HG03159 (cell line): Measurements from ENCODE around the gene LMF2.
A peak's percentile ranks its signal among the peaks of the same experiment; 100 is the strongest.
"Not testable (repeated sequence)": the region's sequence is repeated elsewhere in the genome, so short reads cannot be mapped to it uniquely, and the experiment has no call there.

Source experiments
- ATAC-seq: cut with Tn5 transposase; IDR thresholded peaks from one replicate; pipeline ENCODE4 v1.9.1; 2021; ENCODE audit warnings: mild to moderate bottlenecking, moderate library complexity; ENCODE audit not compliant: unreplicated experiment

LMF2 gene

DNA sequence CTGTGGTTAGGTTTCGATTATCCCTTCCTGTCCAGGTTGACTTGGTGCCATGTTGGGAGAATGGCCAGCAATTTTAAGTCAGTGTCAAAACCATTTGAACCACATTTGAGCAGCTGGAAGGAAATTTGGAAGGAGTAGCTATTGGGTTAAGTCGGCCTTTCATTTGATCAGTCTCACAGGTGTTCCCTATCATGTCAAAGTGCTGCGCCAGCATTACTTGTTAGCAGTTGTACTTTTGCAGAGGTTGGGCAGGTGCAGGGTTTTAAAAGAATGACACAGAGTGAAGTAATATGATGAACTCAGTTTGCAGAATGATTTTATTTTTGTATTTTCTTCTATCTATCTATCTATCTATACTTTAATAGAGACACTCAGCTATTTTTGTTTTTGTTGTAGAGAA, 28.7 kb upstream of the LMF2 start:
- ATAC-seq: no peak

DNA sequence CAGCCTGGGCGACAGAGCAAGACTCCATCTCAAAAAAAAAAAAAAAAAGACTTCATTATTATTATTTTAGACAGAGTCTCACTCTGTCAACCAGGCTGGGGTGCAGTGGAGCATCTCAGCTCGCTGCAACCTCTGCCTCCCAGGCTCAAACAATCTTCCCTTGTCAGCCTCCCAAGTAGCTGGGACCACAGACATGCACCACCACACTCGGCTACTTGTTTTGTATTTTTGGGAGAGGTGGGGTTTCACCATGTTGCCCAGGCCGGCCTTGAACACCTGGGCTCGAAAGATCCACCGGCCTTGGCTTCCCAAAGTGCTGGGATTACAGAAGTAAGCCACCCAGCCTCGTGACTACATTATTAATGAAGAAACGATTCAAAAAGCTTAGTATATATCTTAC, 27.6 kb upstream of the LMF2 start:
- no peak for ATAC-seq

DNA sequence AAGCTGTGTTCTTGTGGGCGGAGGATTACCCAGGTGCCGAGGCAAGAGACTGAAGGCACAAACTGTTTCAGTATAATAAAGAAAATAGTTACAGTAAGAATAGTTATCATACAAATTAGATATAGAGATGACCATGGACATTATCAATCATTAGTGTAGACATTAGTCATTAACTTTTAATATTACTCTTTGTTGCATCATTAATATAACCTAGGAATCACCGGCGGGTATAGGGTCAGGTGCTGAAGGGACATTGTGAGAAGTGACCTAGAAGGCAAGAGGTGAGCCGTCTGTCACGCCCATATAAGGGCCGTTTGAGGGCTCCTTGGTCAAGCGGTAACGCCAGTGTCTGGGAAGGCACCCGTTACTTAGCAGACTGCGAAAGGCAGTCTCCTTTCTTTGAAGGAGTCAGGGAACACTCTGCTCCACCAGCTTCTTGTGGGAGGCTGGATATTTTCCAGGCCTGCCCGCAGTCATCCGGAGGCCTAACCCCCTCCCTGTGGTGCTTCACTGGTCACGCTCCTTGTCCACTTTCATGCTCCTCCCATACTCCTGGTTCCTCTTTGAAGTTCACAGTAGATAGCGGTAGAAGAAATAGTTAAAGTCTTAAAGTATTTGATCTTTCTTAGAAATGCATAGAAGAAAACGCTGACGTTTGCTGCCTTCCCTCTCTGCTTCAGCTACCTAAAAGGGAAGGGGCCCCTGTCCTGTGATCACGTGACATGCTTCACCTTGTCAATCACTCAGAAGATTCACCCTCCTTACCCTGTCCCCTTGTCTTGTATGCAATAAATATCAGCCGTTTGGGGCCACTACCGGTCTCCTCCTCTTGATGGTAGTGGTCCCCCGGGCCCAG, 26.6 kb upstream of the LMF2 start:
- ATAC-seq: not testable (repeated sequence)

DNA sequence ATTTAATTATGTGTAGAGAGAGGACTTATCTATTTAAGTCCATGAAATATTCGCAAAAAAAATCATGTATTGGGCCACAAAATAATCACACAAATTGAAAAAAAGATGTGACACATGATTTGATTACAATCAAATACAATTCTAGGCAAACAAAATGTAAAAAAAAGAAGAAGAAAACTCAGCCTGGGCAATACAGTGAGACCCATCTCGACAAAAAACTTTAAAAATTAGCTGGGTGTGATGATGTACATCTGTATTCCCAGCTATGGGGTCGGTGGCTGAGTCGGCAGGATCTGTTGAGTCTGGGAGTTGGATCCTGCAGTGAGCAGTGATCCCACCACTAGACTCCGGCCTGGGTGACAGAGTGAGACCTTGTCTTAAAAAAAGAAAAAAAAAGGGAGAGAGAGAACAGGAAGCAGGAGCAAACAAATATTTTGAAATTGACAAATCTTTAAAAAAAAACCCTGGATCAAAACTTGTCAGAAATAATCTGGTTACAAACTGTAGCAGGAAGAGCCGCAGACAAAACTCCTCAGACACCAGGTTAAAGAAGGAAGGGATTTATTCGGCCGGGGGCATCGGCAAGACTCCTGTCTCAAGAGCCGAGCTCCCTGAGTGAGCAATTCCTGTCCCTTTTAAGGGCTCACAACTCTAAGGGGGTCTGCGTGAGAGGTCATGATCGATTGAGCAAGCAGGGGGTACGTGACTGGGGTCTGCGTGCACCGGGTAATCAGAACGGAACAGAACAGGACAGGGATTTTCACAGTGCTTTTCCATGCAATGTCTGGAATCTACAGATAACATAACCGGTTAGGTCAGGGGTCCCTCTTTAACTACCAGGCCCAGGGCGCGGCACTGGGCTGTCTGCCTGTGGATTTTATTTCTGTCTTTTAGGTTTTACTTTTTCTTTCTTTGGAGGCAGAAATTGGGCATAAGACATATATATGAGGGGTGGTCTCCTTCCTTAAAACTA, 25.6 kb upstream of the LMF2 start:
- ATAC-seq: no peak

GRCh38 chr22:50531962-50532674, 24.6 kb upstream of the LMF2 start:
- ATAC-seq: no peak

GRCh38 chr22:50531546-50531961, 24.1 kb upstream of the LMF2 start:
- no peak for ATAC-seq

DNA sequence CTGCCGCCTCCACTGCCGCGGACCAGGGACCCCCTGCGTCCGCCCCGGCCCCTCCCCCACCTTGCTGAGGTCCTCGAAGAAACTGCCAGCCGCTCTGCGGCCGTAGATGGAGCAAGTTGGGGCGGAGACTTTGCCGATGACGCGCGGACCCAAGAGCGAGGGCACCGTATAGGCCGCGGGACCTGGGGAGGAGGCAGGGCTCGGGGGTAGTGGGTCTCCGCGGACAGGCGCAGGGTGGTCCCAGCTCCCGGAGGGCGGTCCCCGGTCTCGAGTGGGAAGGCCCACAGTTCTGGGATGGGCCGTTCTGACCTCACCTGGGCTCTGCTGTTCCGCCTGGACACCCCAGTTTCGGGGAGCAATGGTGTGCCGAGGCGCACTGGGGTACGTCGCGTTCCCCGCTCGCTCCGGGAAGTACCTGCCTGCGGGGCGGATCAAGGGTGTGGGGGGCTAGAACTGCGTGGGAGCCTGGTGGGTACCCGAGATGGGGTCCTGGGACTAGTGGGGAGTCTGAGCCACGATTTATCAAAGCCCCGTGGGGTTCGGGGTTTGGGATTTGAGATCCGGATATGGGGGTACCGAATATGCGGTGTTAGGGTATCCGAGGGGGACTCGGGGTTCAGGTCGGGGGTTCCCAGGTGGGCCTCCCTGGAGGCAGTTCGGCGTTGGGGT, 23.5 kb upstream of the LMF2 start:
- no peak for ATAC-seq

GRCh38 chr22:50530580-50530876, 23.0 kb upstream of the LMF2 start:
- ATAC-seq: no peak

DNA sequence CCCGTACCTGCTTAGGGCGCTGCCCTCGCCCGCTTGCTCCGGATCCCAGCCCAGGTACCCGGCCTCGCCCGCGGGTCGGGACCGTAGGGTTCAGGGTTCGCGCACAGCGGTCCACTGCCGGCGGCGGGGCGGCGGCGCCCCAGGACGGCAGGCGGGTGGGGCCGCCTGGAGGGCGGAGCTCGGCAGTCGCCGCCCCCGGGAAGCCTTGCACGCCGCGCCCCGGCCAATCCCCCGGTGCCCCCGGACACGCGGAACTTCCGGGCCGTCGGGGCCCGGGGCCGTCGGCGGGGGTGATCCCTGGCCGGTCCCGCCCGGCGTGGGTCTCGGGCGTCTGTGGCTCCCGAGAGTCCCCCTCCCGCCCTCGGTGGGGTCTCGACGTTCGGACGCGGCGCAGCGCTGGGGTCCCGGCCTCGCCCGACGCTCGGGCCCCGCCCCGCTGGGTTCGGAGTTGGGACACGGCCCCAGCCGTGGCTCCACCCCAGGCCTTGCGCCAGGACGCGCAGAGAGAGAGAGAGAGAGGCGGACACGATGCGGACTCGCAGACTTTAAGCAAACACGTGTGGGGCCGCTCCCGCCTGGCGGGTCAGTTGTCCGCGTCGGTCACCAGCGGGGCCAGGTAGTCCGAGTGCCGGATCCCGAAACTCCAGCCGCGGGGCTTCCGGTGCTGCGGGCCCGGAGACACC, 22.5 kb upstream of the LMF2 start, which contains the start of gene TYMP:
TSS of gene TYMP (minus strand) at position 116 of the 683 bp plus-strand sequence. CDS start 303 bp downstream, outside the sequence.
- ATAC-seq: peak; percentile 21

GRCh38 chr22:50529416-50529896, 22.0 kb upstream of the LMF2 start:
- ATAC-seq: no peak

DNA sequence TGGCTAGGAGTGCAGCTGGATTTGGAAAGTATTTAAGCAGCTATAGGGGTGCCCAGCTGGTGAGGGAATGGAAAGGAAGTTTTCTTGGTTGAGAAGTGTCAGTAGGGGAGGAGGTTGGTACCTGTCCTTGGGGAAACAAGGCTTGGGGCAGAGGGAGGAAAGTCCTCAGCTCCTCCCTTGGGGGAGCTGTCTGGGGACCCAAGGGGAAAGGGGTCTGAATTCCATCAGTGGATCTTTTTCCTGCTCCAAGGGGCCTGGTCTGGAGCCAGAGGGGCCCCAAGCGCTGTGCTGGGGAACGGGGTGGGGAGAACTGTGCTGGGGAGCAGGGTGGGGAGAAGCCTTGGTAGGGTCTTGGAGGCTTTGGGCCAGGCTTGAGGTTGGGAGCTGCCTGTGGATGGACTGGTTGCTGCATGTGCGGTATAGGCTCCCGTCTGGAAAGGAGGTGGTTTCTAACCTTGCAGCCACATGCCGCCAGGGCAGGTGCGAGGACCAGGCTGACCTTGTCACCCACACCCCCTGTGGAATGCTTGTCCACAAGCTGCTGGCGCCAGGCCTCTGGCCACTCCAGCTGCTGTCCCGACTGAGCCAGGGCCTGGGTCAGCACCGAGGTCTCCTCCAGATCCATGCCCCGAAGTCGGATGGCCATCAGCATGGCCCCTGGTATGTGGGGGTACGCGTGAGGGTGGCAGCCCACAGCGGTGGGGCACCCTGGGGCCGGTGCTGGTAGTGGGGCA, 21.3 kb upstream of the LMF2 start:
- no peak for ATAC-seq

GRCh38 chr22:50527921-50528681, 20.6 kb upstream of the LMF2 start:
- no peak for ATAC-seq

DNA sequence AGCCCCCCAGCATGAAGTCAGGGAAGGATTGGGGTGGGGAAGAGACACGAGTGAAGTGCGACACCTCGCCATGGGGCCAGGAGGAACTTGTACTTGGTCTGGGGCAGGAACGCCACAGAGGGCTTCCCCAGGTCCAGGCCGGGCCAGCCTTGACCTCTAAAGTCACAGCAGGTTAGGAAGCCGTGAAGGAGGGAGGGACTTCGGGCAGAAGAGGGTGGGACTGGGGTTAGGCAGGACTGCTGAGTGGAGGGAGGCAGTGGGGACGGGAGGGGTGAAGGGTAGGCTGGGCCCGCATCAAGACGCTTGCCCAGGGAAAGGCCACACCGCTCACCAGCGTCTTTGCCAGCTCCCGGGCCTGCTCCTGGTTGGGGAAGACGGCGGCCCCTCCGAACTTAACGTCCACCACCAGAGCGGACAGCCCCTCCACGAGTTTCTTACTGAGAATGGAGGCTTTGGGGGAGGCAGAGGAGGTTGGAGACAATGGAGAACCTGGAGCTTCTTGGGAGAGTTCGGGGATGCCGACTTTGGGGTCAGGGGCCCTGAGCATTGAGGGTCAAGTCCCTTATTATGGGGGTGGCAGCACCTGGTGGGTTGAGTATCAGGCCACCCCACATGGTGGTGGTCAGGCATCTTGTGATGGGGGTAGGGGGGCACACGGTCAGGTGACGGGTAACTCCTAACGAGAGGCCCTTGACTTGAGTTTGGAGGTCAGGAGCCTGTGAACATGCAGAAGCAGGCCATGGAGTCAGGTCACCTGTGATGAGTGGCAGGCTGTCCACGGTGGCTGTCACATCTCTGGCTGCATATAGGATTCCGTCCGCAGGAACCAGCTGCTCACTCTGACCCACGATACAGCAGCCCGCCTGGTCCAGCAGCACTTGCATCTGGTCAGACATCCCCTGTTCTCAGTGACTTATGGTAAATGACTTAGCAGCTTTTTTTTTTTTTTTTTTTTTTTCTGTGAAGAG, 19.6 kb upstream of the LMF2 start:
- no peak for ATAC-seq

DNA sequence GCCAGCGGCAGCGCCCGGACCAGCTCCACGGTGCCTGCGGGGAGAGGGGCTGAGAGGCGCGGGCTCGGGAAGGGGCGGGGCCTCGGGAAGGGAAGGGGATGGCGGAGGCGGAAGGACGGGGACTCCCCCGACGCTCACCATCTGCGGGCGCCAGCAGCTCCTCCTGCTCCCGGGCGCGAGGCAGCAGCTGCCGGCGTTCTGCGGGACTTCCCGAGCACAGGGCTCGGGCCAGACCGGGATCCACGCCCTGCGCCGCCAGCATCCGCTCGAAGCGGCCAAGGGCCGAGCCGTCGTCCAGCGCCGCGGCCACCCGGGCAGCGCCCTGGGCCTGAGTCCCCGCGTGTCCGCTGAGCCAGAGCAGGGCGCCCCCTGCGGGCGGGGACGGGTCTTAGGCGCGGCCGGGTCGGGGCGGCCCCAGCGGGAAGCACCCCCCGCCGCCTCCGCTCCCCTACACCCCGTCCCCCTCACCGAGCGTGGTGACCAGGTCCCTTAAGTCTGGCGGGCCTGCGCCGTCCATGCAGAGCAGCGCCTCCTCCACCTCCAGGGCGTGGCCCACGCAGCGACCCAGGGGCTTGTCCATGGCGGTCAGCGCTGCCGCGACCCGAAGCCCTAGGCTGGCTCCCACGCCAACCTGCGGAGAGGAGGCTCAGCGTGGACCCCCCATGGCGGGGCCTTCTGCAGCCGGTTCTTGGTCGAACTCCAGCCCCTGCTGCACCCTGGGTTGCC, 18.8 kb upstream of the LMF2 start:
- peak; percentile 26 for ATAC-seq

- no peak for ATAC-seq
Measured at GRCh38 chr22:50525858-50526107, 18.3 kb upstream of the LMF2 start.

DNA sequence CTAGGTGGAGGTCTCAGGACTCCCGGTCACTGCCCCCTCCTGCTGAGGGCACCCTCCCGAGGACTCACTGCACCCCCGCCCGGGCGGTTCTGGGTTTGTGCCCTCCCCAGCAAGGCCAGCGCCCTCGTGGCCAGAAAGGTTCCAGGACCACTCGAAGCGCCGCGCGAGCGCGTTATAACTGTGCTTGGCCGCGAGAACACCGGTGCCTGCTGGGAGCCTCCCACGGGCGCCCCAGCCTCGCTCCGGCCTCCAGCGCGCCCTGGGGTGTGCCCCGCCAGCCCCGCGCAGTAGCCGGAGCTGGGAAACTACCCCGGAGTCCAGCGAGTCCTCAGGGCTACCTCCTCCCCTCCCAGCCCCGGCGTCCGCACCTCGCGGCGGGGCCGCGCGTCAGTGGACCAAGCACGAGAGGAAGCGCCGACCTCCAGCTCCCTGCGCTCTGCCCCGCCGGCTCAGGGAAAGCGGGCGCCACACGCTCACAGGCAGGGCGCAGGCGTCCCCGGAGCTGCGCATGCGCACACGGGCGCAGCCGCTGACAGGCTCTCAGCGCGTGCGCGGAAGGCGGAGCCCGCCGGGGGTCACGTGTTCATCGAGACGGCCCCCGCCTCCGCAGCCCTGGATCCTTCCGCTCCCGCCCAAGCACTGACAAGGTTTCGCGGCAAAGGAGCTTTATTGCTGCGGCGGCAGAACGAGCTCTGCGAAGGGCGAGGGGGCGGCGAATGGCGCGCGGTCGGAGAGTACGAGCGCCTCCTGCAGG, 17.8 kb upstream of the LMF2 start, which contains the start of gene SCO2:
TSS of gene SCO2 (minus strand) at position 495 of the 754 bp plus-strand sequence. CDS start 1,187 bp downstream, outside the sequence.
- ATAC-seq: peak; percentile 42
